ENCODE data around the gene NR4A1. TPM values are rescaled to one million over a fixed set of nuclear protein-coding genes. Genes with fewer than 3 reads are reported as not detected.

NR4A1 gene
- total and polyA plus RNA-seq, 2 of the 13 experiments (the other 11 are each of a cell fraction or from before 2014, with no cell fraction given) = 5.7 to 15.2 TPM

DNA sequence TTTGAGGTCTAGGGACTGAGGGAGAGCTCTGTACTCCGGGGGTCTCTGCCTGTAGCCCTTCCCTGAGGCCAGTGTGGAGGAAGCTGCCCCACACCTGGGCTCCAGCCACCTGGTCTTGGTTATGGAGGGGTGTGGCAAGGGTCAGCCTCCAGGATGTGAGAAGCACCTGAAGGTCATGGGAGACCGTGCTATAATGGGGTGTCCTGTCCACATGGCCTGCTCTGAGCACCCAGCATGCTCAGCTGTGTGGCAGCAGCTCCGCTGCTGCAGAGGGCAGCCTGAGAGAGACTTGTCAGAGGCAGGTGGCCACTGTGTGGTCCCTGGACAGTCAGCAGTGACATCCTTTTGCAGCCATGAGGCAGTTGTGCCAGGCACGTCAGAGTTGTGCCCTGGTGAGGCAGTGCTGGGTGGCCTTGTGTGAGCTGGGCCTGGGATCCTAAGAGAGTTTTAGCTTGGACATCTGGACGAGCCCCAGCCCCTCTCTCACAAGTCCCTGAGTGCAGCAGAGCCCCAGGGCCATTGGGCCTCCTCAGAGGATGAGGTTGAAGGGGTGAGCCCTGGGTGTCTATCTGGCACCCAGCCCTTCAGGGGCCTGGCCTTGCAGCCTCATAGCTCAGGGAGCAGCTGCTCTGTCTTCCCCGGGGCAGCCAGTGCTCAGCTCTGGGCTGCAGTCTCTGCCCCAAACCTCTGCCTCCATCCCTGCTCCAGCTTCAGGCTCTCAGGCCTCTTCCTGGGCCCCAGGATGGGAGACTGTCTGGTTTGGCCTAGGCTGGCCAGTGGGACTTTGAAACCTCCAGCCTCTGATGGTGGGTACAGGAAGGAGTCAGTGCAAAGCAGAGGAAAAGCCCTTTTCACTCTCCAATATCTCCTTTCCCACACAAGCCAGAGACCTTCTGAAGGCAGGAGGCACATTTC, 11.2 kb downstream of the NR4A1 start (continued):
- peak; percentile 14 for TF ChIP-seq ZNF574 (CRISPR knock-in tag; IDR thresholded peaks at IDR 0.05)
- TF ChIP-seq ZNF225 (CRISPR knock-in tag; IDR thresholded peaks at IDR 0.05) = 0 out of 2 replicates have a peak, but pooled peaks have one; percentile 3
- TF ChIP-seq MEF2D (CRISPR knock-in tag; IDR thresholded peaks at IDR 0.05) = 0 out of 2 replicates have a peak, but pooled peaks have one; percentile 21
- TF ChIP-seq HMGXB4 (CRISPR knock-in tag; IDR thresholded peaks at IDR 0.05; ENCODE audit: borderline replicate concordance in 1 of 2, low read depth in 1 of 2) = 0 out of 4 replicates have a peak, but pooled peaks of 1 of the 2 experiments have one; percentile 9
- TF ChIP-seq USF2 (IDR thresholded peaks at IDR 0.05; ENCODE audit: low read depth, low read length) = no peak
- TF ChIP-seq USF2 (CRISPR knock-in tag; IDR thresholded peaks at IDR 0.05; ENCODE audit: borderline replicate concordance) = no peak
- TF ChIP-seq HNF1A (IDR thresholded peaks at IDR 0.05; ENCODE audit: low read depth) = no peak
- TF ChIP-seq HNF1A (CRISPR knock-in tag; IDR thresholded peaks at IDR 0.05; ENCODE audit: borderline replicate concordance) = 0 out of 2 replicates have a peak, but pooled peaks have one; percentile 31
- TF ChIP-seq ZNF33B (CRISPR knock-in tag; IDR thresholded peaks at IDR 0.05) = 0 out of 2 replicates have a peak, but pooled peaks have one; percentile 12
- TF ChIP-seq HNRNPL (IDR thresholded peaks at IDR 0.05; ENCODE audit: low read depth, low read length) = 0 out of 2 replicates have a peak, but pooled peaks have one; percentile 12
- TF ChIP-seq ZNF510 (CRISPR knock-in tag; IDR thresholded peaks at IDR 0.05; ENCODE audit: low read depth) = 0 out of 2 replicates have a peak, but pooled peaks have one; percentile 76
- TF ChIP-seq ZNF260 (CRISPR knock-in tag; IDR thresholded peaks at IDR 0.05; ENCODE audit: borderline replicate concordance, low read depth) = no peak
- TF ChIP-seq DNMT3B (CRISPR knock-in tag; conservative IDR thresholded peaks at IDR 0.05) = no peak

Data from HepG2 (cell line).